Measurements from ENCODE around the gene MMAA. TPM values are rescaled to one million over a fixed set of nuclear protein-coding genes. Genes with fewer than 3 reads are reported as not detected.

The MMAA gene
- total and polyA plus RNA-seq, 9 of the 15 experiments (the other 6 are each of a cell fraction or from before 2014, with no cell fraction given): 0.86 to 2.3 (median 1.4) TPM

DNA sequence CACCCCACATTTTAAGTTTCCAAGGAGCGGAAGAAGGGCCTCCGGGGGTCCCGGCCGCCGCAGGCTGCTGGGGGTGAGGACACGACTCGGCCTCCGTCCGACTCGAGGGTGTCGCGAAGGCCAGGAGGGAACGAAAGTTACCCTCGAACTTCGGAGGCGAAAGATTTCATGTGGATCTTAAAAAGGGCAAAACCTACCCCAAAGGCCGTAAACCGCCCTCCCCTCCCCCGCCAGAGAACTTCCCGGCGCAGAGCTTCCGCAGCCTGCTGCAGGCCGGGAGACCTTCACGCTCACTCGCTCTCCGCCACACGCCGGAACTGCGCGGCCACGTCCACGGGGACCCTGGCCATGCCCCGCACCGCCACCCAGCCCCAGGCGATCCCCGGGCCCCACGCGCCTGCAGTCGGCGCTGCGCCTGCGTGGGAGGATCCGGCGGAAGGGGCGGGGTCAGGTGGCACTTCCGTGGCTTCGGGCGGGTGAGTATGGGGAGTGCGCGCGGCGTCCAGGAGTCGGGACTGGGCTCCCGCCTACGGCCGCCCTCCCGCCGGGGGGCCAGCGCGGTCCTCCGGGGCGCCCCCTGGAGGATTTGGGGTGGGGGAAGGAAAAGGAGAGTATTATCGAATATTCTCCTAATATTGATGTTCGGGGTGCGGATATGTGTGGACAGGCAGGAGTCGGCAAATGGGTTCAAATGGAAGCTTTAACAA lies at the start of gene MMAA (continued):
- TF ChIP-seq, protein P1, sequence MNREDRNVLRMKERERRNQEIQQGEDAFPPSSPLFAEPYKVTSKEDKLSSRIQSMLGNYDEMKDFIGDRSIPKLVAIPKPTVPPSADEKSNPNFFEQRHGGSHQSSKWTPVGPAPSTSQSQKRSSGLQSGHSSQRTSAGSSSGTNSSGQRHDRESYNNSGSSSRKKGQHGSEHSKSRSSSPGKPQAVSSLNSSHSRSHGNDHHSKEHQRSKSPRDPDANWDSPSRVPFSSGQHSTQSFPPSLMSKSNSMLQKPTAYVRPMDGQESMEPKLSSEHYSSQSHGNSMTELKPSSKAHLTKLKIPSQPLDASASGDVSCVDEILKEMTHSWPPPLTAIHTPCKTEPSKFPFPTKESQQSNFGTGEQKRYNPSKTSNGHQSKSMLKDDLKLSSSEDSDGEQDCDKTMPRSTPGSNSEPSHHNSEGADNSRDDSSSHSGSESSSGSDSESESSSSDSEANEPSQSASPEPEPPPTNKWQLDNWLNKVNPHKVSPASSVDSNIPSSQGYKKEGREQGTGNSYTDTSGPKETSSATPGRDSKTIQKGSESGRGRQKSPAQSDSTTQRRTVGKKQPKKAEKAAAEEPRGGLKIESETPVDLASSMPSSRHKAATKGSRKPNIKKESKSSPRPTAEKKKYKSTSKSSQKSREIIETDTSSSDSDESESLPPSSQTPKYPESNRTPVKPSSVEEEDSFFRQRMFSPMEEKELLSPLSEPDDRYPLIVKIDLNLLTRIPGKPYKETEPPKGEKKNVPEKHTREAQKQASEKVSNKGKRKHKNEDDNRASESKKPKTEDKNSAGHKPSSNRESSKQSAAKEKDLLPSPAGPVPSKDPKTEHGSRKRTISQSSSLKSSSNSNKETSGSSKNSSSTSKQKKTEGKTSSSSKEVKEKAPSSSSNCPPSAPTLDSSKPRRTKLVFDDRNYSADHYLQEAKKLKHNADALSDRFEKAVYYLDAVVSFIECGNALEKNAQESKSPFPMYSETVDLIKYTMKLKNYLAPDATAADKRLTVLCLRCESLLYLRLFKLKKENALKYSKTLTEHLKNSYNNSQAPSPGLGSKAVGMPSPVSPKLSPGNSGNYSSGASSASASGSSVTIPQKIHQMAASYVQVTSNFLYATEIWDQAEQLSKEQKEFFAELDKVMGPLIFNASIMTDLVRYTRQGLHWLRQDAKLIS (CRISPR knock-in tag; IDR thresholded peaks at IDR 0.05): peak; percentile 76; the same call in 1 of the 2 replicates
- TF ChIP-seq, protein P2, sequence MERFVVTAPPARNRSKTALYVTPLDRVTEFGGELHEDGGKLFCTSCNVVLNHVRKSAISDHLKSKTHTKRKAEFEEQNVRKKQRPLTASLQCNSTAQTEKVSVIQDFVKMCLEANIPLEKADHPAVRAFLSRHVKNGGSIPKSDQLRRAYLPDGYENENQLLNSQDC (CRISPR knock-in tag; IDR thresholded peaks at IDR 0.05): 0 out of 2 replicates have a peak, but pooled peaks have one; percentile 70
- TF ChIP-seq CBX1 (IDR thresholded peaks at IDR 0.05; ENCODE audit: low read depth): peak; percentile 95
- TF ChIP-seq PURB (CRISPR knock-in tag; IDR thresholded peaks at IDR 0.05; ENCODE audit: low read depth): no peak
- TF ChIP-seq, protein P3, sequence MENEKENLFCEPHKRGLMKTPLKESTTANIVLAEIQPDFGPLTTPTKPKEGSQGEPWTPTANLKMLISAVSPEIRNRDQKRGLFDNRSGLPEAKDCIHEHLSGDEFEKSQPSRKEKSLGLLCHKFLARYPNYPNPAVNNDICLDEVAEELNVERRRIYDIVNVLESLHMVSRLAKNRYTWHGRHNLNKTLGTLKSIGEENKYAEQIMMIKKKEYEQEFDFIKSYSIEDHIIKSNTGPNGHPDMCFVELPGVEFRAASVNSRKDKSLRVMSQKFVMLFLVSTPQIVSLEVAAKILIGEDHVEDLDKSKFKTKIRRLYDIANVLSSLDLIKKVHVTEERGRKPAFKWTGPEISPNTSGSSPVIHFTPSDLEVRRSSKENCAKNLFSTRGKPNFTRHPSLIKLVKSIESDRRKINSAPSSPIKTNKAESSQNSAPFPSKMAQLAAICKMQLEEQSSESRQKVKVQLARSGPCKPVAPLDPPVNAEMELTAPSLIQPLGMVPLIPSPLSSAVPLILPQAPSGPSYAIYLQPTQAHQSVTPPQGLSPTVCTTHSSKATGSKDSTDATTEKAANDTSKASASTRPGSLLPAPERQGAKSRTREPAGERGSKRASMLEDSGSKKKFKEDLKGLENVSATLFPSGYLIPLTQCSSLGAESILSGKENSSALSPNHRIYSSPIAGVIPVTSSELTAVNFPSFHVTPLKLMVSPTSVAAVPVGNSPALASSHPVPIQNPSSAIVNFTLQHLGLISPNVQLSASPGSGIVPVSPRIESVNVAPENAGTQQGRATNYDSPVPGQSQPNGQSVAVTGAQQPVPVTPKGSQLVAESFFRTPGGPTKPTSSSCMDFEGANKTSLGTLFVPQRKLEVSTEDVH (IDR thresholded peaks at IDR 0.05; ENCODE audit: low read depth, partially characterized antibody): peak; percentile 59
- peak in 1 of 2 experiments; percentile 56; a peak in 1 of 4 replicates for TF ChIP-seq CSDE1 (IDR thresholded peaks at IDR 0.05)
- TF ChIP-seq ZNF830 (CRISPR knock-in tag; IDR thresholded peaks at IDR 0.05): no peak
- TF ChIP-seq, protein P4, sequence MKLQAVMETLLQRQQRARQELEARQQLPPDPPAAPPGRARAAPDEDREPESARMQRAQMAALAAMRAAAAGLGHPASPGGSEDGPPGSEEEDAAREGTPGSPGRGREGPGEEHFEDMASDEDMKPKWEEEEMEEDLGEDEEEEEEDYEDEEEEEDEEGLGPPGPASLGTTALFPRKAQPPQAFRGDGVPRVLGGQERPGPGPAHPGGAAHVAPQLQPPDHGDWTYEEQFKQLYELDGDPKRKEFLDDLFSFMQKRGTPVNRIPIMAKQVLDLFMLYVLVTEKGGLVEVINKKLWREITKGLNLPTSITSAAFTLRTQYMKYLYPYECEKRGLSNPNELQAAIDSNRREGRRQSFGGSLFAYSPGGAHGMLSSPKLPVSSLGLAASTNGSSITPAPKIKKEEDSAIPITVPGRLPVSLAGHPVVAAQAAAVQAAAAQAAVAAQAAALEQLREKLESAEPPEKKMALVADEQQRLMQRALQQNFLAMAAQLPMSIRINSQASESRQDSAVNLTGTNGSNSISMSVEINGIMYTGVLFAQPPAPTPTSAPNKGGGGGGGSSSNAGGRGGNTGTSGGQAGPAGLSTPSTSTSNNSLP (IDR thresholded peaks at IDR 0.05; ENCODE audit: borderline replicate concordance, low read depth, low read length): no peak
- TF ChIP-seq COPS2 (conservative IDR thresholded peaks at IDR 0.05): no peak
- TF ChIP-seq, protein P5, sequence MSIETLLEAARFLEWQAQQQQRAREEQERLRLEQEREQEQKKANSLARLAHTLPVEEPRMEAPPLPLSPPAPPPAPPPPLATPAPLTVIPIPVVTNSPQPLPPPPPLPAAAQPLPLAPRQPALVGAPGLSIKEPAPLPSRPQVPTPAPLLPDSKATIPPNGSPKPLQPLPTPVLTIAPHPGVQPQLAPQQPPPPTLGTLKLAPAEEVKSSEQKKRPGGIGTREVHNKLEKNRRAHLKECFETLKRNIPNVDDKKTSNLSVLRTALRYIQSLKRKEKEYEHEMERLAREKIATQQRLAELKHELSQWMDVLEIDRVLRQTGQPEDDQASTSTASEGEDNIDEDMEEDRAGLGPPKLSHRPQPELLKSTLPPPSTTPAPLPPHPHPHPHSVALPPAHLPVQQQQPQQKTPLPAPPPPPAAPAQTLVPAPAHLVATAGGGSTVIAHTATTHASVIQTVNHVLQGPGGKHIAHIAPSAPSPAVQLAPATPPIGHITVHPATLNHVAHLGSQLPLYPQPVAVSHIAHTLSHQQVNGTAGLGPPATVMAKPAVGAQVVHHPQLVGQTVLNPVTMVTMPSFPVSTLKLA (conservative IDR thresholded peaks at IDR 0.05): peak; percentile 87 to 94
- peak; percentile 95; the same call in 1 of the 2 replicates for TF ChIP-seq FOXP1 (CRISPR knock-in tag; IDR thresholded peaks at IDR 0.05)
- TF ChIP-seq ZNF778 (CRISPR knock-in tag; IDR thresholded peaks at IDR 0.05): no peak
- no peak for TF ChIP-seq ZNF133 (CRISPR knock-in tag; IDR thresholded peaks at IDR 0.05)
- peak; percentile 92 for TF ChIP-seq EP400 (IDR thresholded peaks at IDR 0.05)
- TF ChIP-seq RBFOX2 (IDR thresholded peaks at IDR 0.05; ENCODE audit: low read depth, low read length): peak; percentile 98
